ENCODE data around the gene STX10.
"Not testable (repeated sequence)": the region's sequence is repeated elsewhere in the genome, so short reads cannot be mapped to it uniquely, and the experiment has no call there.

Gene STX10

GRCh38 chr19:13172346-13173138 is 22.4 kb upstream of the STX10 start:
- H3K4me3 Mint-ChIP-seq, result peak overlapping the region; percentile 81
- peak; percentile 38 for ATAC-seq
- H3K9me3 Mint-ChIP-seq, result no peaks in the 10 kb centered on the region
- H3K4me1 Mint-ChIP-seq, result peaks cover 54% of the 10 kb centered on the region
- peaks cover 7% of the 10 kb centered on the region for H3K36me3 Mint-ChIP-seq
- H3K27ac Mint-ChIP-seq, result peak overlapping the region; percentile 98
- peak; percentile 56 to 80 for DNase-seq (ENCODE audit: low spot score in 2 of 2)

- H3K4me1 Mint-ChIP-seq, result peaks cover 67% of the 10 kb centered on the region
- H3K4me3 Mint-ChIP-seq, result peak overlapping the region; percentile 36
- H3K27ac Mint-ChIP-seq, result peak overlapping the region; percentile 98
- H3K36me3 Mint-ChIP-seq, result peaks cover 7% of the 10 kb centered on the region
- ATAC-seq (no peak), DNase-seq (ENCODE audit: low spot score in 2 of 2) (no peak)
- H3K9me3 Mint-ChIP-seq, result no peaks in the 10 kb centered on the region
Observed at GRCh38 chr19:13171146-13171545, 21.0 kb upstream of the STX10 start.

GRCh38 chr19:13169769-13170168 is 19.6 kb upstream of the STX10 start:
- ATAC-seq (no peak), DNase-seq (ENCODE audit: low spot score in 2 of 2) (no peak)
- Mint-ChIP-seq H3K4me3 (peak overlapping the region; percentile 19), H3K9me3 (no peaks in the 10 kb centered on the region), H3K4me1 (peaks cover 80% of the 10 kb centered on the region), H3K27ac (peak overlapping the region; percentile 86), H3K36me3 (peaks cover 7% of the 10 kb centered on the region)

GRCh38 chr19:13166151-13166550 is 16.0 kb upstream of the STX10 start:
- not testable (repeated sequence) for H3K36me3 Mint-ChIP-seq; ATAC-seq; H3K9me3 Mint-ChIP-seq; DNase-seq (ENCODE audit: low spot score in 2 of 2)
- H3K27ac Mint-ChIP-seq, result peak overlapping the region; percentile 91
- H3K4me3 Mint-ChIP-seq, result peak overlapping the region; percentile 73
- H3K4me1 Mint-ChIP-seq, result peaks cover 75% of the 10 kb centered on the region

GRCh38 chr19:13165162-13165997 is 15.2 kb upstream of the STX10 start:
- H3K36me3 Mint-ChIP-seq, result peaks cover 5% of the 10 kb centered on the region
- H3K4me1 Mint-ChIP-seq, result peaks cover 69% of the 10 kb centered on the region
- ATAC-seq (no peak), DNase-seq (ENCODE audit: low spot score in 2 of 2) (no peak)
- H3K9me3 Mint-ChIP-seq, result no peaks in the 10 kb centered on the region
- H3K27ac Mint-ChIP-seq, result peak overlapping the region; percentile 91
- H3K4me3 Mint-ChIP-seq, result peak overlapping the region; percentile 76

GRCh38 chr19:13164343-13165161 is 14.4 kb upstream of the STX10 start:
- Mint-ChIP-seq H3K4me3 (peak overlapping the region; percentile 76), H3K36me3 (peaks cover 5% of the 10 kb centered on the region), H3K27ac (peak overlapping the region; percentile 91), H3K9me3 (no peaks in the 10 kb centered on the region), H3K4me1 (peaks cover 61% of the 10 kb centered on the region)
- DNase-seq (ENCODE audit: low spot score in 2 of 2) (peak in 1 of 2 donors; percentile 69), ATAC-seq (no peak)

- DNase-seq (ENCODE audit: low spot score in 2 of 2), result peak; percentile 39 to 76
- H3K4me1 Mint-ChIP-seq, result peaks cover 55% of the 10 kb centered on the region
Observed at GRCh38 chr19:13163609-13164342, 13.6 kb upstream of the STX10 start.

GRCh38 chr19:13162724-13163608 is 12.8 kb upstream of the STX10 start:
- Mint-ChIP-seq H3K9me3 (no peaks in the 10 kb centered on the region), H3K4me3 (peak overlapping the region; percentile 76), H3K27ac (peak overlapping the region; percentile 91), H3K36me3 (peaks cover 5% of the 10 kb centered on the region), H3K4me1 (peaks cover 54% of the 10 kb centered on the region)
- ATAC-seq (peak; percentile 70), DNase-seq (ENCODE audit: low spot score in 2 of 2) (peak; percentile 76 to 92)

More at GRCh38 chr19:13163609-13164342, 13.6 kb upstream of the STX10 start:
- Mint-ChIP-seq H3K27ac (peak overlapping the region; percentile 91), H3K4me3 (peak overlapping the region; percentile 76), H3K36me3 (peaks cover 5% of the 10 kb centered on the region), H3K9me3 (no peaks in the 10 kb centered on the region)
- peak; percentile 38 for ATAC-seq

- H3K27ac Mint-ChIP-seq, result no peak overlapping the region
- H3K36me3 Mint-ChIP-seq, result peaks cover 18% of the 10 kb centered on the region
- peaks cover 54% of the 10 kb centered on the region for H3K4me1 Mint-ChIP-seq
- DNase-seq (ENCODE audit: low spot score in 2 of 2) (no peak), ATAC-seq (no peak)
- H3K4me3 Mint-ChIP-seq, result no peak overlapping the region
- H3K9me3 Mint-ChIP-seq, result no peaks in the 10 kb centered on the region
Observed at GRCh38 chr19:13160557-13160956, 10.4 kb upstream of the STX10 start.

GRCh38 chr19:13159713-13160112 is 9.5 kb upstream of the STX10 start:
- H3K36me3 Mint-ChIP-seq, result peaks cover 27% of the 10 kb centered on the region
- no peak overlapping the region for H3K4me3 Mint-ChIP-seq
- H3K9me3 Mint-ChIP-seq, result no peaks in the 10 kb centered on the region
- no peak overlapping the region for H3K27ac Mint-ChIP-seq
- peaks cover 53% of the 10 kb centered on the region for H3K4me1 Mint-ChIP-seq
- DNase-seq (ENCODE audit: low spot score in 2 of 2) (no peak), ATAC-seq (no peak)

GRCh38 chr19:13155472-13156359 is 5.5 kb upstream of the STX10 start:
- Mint-ChIP-seq H3K27ac (peak overlapping the region; percentile 100), H3K4me1 (peaks cover 48% of the 10 kb centered on the region), H3K9me3 (no peaks in the 10 kb centered on the region), H3K4me3 (peak overlapping the region; percentile 98), H3K36me3 (peaks cover 61% of the 10 kb centered on the region)
- ATAC-seq (no peak), DNase-seq (ENCODE audit: low spot score in 2 of 2) (peak; percentile 60 to 90)

- peaks cover 48% of the 10 kb centered on the region for H3K4me1 Mint-ChIP-seq
- ATAC-seq, result peak; percentile 52
- peak overlapping the region; percentile 100 for H3K27ac Mint-ChIP-seq
- DNase-seq (ENCODE audit: low spot score in 2 of 2), result peak; percentile 56 to 90
- H3K9me3 Mint-ChIP-seq, result no peaks in the 10 kb centered on the region
- peaks cover 68% of the 10 kb centered on the region for H3K36me3 Mint-ChIP-seq
- peak overlapping the region; percentile 98 for H3K4me3 Mint-ChIP-seq
Observed at GRCh38 chr19:13154911-13155471, 4.8 kb upstream of the STX10 start.
